ENCODE measurements around the gene ABHD14A.

Gene ABHD14A

DNA sequence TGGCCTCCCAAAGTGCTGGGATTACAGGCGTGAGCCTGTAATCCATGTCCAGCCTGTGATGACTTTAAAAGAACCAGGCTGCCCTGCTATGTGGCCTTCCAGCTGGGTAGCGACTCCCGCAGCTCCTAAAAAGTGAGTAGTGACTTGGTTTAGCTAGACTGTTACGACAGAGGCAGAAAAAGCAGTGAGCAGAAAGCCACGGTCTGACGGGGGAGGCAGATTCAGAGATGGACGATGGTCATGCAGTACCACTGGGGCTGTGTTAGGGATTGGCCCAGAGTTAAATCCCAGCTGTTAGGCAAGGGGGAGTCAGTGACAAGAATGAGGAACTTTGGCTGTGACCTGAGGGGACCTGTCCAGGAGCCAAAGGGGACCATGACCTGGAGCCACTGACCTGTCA, 23.9 kb downstream of the ABHD14A start:
- DNase-seq: no peak

DNA sequence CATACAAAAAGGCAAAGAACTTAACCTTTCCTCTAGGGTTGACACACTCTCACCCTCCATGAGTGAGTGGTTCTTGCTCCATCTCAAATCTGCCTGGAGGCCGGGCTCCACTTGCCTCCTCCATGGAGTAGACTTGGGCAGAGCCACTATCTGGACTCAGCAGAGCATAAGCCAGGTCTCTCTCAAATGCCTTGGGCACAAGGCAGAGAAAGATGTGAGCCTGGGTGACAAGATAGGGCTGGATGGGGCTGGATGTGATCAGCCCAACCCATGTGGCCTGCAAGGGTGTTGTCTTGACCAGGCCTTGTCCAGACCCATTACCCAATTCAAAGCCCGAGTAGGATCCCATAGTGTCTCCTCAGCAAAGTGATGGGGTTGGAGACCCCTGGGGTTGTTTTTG, 25.0 kb downstream of the ABHD14A start:
- DNase-seq: no peak

DNA sequence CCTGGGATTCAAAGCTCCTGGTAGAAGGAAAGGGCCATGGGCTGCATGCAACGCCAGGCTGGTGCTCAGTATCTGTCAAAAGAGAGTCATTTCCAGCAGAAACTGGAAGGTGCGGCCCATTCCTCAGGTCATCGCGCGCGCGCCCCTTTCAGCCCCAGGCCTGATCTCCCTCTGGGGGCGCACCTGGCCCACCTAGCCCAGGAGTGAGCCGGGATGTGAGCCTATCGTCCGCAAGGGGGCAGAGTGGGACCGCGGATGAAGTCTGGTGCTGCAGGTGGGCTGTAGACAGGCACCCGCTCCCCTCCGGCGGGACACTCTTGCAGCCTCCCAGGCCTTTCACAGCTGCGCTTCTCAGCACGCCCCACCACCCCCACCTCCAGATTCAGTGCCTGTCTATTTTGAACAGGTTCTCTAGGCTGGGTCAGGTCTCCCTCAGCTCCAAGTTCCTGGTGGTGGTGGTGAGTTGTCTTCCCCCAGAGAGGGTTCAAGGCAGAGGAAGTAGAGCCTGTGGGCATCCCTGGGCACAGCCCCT, 26.6 kb downstream of the ABHD14A start:
- peak in 1 of 2 experiments; percentile 50 for DNase-seq

DNA sequence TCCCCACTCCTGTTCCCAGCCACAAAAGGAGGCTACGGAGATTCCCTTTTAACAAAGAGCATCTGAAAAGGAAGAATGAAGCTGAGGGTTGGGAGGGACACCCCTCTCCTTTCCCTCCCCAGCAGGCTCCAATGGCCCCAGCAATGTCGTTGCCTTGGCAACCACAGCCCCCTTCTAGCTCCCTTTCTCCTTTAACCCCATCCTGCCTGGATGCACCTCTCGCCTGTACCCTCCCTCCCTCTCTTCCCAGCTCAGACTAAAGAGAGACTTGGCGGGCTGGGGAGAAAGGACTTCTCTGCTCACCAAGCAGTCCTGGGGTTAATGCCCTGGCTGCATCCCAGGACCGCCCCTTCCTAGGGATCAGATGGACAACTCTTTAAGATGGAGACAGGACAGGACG, 27.9 kb downstream of the ABHD14A start:
- no peak for DNase-seq

DNA sequence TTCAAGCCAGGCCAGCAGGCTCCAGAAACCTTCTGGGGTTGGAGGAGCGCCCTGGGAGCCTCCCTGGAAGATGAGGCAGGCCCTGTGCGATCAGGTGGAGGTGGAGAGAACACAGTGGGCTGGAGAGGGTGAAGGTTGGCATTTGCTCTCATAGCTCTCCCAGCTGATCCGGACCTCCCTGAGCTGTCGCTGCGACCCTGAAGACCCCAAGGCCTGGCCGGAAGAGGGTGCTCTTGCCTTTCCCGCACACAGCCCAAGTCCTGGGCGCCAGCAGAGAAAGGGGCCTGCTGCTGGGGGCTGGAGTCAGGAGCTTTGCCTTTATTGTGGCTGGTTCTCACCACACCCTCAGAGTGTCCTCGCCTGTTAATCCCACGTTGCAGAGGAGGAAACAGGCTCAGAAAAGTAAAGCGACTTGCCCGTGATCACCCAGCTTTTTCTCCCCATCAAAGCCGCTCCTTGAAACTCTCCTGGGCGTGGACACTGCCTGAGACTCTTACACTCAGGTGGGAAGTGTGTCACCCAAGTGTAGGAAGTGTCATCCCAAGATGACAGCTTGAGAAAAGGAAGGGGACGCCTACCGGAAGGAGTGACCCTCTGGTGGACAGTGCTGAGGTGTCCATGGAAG, 29.4 kb downstream of the ABHD14A start:
- no peak for DNase-seq

DNA sequence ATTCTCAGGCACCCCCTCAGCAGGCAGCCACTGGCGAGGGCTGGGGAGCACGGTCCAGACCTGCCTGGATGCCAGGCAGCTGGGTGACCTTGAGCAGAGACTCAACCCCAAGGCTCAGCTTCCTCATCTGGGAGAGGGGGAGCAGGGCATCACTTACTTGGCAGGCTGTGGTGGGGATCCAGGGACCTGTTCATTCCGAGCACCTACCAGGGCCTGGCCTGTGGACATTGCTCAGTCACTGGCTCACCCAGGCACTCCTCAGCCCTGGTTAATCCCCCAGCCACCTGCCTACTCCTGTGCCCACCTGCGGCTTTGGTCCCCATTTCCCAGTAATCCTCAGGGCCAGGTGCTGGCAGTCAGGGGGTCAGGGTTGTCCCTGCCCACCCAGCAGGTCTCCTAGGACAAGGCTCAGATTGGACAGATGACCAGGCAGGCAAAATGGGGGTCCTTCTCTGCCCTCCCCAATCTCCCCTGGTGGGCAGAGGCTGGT, 30.1 kb downstream of the ABHD14A start:
- no peak for DNase-seq

DNA sequence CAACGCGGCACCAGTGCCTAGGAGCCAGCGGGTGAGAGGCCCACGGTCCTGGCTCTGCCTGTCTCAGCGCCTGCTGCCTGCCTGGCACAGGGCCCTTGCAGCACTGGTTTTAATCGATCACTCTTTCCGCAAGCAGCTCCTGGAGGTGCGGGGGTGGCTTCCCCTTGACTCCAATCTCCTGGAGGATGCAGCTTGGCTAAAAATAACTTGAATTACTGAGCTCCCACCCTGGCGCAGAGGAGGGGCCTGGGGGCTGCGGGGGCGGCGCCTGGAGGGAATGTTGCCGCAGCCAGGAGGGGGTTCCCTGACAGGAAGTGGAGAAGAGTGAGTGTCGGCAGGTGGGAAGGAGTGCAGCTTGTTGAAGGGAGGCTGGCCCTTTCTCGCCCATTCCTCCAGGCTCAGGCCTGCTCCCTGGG, 30.7 kb downstream of the ABHD14A start:
- no peak for DNase-seq

DNA sequence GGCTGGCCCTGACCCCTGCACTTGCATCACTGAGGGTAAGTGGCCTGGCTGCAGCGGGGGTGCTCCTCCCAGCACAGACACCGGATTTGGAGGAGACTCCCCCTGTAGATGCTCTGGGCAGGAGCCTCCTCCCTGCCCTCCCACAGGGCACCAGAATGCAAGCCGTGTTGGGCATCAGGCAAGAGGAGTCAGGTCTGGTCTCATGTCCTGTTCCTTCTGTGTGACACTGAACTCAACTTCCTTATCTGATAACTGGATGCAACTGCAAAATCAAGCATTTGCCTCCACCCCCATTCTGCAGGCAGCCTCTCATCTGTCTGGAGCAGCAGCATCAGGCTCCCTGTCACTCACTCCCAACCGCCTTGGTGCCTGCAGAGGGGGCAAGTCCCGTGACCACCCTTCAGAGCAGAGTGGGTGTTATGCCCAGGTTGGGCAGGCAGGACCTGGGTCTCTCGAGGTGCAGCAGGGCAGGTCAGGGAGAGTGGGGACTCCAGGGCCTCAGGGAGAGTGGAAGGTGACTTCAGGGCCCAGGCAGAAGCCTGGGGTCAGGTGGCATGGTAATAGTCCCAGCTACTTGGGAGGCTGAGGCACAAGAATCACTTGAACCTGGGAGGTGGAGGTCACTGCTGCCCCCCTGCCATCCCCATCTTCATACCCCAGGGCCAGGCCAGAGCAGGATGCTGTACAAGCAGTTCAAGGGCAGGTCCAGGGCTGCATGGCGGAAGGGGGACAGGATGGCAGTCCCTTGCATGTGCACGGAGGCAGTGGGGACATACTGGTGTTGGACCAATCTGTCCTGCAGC, 31.4 kb downstream of the ABHD14A start:
- DNase-seq: no peak

DNA sequence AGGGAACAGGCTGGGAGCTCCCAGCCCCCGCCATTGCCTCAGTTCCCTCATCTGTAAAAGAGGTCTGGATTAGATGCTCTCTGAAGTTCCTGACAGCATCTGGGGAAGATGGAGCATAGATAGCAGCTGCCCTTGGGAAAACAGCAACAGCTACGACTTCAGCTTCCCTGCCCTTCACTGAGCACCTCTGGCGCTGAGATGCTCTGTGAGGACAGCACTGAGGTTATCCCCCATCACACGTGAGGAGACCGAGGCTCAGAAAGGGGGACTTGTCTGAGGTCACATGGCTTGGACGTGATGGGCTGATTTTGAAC, 31.9 kb downstream of the ABHD14A start:
- DNase-seq: no peak

DNA sequence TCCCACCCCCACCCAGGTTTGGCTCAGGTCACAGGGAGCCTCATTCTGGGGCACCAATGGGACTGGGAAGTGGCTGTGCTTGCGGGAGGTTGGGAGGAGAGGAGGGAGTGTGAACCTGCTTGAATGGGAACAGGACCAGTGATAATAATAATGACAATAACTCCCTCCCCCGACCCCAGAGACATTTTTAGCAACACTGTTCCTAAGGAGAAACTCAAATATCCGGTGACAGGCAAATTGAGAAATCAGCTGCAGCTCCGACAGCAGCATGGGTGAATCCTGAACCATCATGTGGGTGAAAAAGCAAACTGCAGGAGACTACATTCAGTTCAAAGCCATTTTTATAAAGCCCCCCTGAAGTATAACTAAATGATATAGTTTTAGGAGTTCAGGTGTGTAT, 32.4 kb downstream of the ABHD14A start:
- no peak for DNase-seq

DNA sequence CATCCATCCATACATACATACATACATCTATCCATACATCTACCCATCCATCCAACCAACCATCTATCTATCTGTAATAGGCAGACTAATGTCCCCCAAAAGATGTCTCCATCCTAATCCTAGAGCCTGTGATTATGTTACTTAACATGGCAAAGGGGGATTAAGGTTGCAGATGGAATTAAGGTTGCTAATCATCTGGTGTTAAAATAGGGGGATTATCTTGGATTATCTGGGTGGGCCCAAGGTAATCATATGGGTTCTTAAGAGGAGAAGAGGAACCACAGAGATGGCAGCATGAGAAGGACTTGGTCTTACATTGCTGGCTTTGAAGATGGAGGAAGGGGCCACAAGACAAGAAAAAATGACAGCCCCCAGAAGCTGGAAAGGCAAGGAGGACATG, 35.6 kb downstream of the ABHD14A start:
- no peak for DNase-seq

DNA sequence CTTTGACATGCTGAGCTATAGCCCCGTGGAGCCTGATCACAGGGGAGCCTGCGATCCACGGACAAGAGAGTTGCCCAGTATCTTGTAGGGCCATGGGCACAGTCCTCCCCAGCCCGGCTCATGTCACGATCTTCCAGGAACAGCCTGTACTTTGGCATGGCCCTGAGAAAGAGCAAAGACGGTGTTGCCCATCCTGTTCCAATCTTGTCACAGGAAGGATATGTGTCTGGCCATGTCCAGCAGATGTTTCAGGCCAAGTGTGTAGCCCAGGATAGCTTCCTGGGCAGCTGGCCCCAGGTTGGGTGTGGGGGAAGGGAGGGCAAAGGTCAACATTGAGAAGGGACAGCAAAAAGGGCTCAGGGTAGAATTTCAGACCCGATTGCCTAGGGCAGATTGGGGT, 37.8 kb downstream of the ABHD14A start:
- DNase-seq: no peak

DNA sequence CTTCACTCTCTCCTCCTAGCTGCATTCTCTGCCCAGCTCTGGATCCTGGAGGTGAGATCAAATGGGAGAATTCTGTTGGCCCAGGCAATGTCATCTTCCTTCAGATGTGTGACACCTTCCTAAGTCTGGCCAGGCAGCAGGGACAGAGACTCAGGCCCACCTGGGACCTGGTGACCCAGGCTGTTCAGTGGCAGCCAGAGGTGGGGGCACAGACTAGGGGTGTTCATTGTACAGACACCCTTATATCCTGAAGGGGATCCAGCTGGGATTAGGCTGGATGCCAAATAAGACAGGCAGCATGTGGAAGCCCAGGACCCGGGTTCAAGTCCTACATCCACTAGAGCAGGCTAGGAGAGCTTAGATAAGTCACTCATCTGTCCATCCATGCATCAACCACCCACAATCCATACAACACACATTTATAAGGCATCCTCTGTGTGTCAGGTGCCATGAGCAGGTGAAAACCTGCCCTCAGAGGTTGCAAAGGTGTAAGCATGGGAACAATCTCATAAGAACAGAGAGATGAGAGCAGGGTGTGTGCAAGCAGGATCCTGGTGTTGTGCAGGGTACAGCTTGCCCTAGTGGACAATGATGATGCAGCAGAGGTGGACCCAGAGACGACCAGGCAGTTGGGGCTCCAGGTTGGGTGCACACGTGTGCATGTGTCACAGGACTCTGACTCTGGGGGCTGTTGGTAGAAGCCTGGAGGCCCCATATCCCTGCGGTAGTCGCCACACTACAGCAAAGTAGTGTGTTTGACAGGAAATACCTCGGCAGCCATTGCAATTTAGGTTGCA, 39.1 kb downstream of the ABHD14A start:
- no peak for DNase-seq

DNA sequence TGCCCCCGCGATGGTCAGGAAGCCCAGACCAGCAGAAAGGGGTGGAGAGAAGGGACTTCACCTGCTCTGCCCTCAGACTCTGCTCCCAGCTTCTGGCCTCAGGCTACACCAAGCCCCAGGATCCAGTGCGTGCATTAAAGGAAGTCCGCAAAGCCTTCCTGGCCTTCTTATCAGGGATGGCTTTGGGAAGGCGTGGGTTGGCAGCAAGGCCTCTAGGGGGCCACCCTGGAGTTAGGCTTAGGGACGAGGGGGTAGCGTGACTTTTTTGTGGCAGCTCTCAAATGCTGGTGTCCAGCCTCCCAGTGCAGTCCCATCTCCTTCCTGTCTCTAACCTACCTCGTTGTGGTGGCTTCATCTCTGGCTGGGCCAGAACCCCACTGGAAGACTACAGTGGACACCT, 39.7 kb downstream of the ABHD14A start:
- no peak for DNase-seq

DNA sequence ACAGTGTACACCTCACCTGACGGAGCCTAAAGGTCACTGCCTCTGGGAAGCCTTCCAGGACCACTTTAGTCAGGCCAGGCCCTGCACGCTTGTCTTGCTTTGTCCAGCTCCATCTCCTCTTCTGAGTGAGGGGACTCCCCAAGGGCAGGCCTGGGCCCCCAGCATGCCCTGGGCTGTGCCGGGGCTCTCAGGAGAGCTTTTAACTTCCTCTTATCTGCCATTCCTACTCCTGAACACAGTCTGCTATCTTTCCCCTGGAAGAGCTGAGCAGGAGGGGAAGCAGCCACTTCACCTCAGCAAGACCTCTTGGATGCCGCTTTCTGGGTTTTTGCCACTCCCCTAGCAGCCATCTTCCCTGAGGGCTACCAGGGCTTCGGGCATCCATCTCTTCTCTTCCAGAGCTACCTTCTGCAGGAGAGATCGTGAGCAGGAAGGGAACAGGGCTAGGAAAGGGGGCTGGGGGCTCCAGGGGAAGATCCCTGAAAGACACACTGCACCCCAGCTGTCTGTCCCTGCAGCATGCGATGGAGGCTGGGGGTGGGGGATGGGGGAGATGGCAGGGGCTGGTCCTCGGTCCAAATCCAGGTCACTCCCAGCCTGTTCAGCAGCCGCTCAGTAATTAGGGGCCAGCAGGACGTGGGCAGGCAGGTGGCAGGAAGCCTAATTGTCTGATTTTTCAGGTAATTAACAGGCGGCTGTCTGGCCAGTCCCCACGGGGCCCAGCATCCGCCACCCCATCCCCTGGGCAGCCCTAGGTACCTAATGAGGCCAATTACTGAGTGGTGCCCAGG, 40.8 kb downstream of the ABHD14A start:
- DNase-seq: no peak

DNA sequence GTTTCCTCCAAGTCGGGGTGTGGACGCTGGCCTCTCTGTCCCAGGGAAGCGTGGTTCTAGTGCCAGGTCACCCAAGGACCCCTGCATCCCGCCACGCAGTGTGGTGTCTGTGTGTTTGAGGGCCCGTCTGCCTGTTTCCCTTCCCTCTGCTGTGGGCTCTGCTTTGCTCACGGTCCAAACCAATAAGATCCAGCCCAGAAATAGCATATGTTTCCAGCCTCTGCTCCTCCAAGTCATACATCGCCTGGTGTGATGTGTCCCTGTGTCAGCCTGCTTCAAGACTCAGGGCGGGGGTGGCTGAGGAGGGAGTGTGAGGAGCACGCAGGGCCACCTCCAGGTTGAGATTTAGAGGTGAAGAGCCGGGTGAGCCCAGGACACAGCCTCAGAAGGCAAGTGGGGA, 42.7 kb downstream of the ABHD14A start:
- no peak for DNase-seq

DNA sequence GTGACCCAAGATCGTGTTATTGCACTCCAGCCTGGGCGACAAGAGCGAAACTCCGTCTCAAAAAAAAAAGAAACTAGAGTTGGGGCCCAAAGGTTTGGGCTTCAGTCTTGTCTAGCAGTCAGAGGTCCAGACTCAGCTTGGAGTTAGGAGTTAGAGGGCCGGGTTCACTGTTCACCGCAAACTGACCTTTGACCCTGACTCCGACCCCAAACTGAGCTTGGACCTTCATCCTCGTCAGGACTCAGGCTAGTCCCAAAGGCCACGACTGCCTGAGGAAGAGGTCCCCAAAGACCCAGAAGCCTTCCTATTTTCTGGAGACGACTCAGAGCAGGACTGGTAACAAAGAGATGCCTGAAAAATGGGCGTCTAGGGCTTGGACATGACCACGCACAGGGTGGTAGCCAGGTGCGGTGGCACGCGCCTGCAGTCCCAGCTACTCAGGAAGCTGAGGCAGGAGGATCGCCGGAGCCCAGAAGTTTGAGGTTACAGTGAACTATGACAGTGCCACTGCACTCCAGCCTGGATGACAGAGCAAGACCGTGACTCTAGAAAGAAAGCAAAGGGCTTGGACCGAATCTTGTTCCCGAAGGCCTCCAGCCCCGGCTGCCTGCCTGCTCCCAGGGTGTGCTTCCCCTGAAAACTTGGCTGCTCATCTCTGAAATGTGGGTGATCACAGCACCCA, 43.6 kb downstream of the ABHD14A start:
- DNase-seq: no peak

DNA sequence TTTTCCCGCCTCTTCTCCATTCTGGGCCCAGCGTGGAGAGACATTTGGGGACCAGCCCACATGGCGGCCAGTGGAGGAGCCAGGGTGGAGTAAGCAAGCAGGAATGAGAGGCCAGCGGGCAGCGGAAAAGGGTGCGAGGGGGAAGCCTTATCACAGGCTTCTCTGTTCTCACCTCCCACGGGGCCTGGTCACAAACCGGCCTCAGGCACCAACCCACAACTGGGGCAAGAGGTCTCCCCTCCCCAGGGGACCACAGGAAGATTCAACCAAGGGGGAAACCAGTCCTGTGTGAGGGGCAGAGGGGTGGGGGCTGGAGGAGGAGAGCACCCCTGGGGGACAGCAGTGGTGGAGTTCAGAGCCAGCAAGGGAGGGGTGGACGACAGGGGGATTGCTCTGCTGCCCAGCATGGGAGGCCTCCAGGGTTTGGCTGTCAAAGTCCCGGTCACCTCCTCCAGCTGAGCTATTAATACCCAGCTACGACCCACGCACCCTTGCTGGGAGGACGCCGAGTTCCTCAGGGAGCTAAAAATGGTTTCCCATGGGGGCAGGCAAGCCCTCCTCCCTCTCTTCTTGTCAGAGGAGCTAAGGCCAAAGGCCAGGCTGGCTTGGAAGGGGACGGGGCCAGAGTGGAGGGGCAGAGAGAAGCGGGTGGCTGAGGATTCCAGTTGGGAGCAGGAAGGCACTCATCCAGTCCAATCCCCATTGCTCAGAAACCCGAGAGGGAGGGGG, 44.7 kb downstream of the ABHD14A start:
- DNase-seq: no peak

DNA sequence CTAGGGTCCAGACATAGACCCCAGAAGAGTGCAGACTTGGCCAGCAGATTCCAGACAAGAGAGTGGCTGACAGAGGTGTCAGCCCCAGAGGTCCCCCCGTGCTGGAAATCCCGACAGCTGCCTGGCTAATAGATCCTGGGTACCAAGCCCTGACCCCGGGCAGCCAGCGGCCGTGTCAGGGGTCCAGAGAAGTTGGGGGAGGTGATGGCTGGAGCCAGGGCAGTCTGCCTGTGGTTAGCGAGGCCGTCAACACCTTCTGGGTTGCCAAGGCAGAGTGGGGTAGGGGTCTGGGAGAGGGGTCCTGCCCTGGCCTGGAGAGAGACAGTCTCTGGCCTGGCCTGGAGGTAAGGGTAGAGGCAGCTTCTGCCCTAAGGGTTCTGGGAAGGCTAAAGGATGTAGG, 45.9 kb downstream of the ABHD14A start:
- DNase-seq: no peak

DNA sequence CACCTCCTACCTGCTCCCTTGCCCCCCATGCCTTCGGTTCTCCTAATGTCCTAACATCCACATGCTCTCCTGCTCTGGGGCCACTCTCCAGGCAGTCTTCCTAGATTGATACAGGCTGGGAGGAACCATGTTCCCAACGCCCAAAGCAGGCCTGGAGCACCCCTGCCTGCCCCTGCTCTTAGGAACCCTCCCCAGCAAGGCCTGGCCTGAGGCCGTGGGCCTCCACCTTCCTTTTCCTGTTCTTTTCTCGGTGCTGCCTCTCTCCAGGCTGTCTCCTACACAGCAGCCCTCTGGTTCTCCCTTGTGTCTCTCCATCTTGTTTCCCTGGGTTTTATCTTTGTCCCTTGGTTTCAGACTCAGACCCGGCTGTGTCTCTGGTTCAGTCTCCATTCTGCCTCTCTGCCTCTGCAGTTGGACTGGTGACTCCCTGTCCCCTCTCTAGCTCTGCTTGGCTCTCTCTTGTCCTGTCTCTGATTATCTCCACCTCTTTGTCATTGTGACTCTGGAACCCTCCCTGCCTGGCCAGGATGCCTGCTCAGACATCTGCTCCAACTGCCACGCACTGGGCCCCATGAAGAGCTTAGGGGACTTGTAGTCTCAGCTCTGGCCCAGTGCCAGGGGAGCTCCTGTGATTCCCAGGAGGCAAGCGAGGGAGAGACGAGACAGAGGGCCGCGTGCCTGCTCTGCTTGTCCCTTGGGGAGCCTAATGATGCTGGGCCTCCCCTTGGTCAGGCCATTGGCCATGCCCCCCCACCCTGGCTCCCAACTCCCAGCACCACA, 46.8 kb downstream of the ABHD14A start:
- no peak for DNase-seq

Data from cerebellar nuclear complex (tissue), 1 donor.